ENCODE measurements around the gene FAM25G. TPM values are rescaled to one million over a fixed set of nuclear protein-coding genes. Genes with fewer than 3 reads are reported as not detected.

FAM25G gene
- total RNA-seq, 2 experiments from 2014 or later: not detected

GRCh38 chr10:47441938-47442337, 49.6 kb downstream of the FAM25G start:
- Mint-ChIP-seq H3K9me3 (peaks cover 14% of the 10 kb centered on the region), H3K4me1 (ENCODE audit: low read depth) (no peaks in the 10 kb centered on the region), H3K36me3 (ENCODE audit: low read depth) (no peaks in the 10 kb centered on the region), H3K27ac (no peak overlapping the region), H3K4me3 (no peak overlapping the region), H3K27me3 (peaks cover 21% of the 10 kb centered on the region)
- Histone ChIP-seq H3K27me3 (ENCODE audit: control insufficient read depth in 1 of 2, insufficient read depth in 2 of 2, low read length in 2 of 2) (peaks cover 4 to 13% of the 10 kb centered on the region in 2 experiments), H3K4me1 (ENCODE audit: insufficient read depth, low read length) (no peaks in the 10 kb centered on the region), H3K27ac (ENCODE audit: low read depth in 1 of 2, low read length in 2 of 2) (no peak overlapping the region), H3K4me3 (ENCODE audit: low read length) (no peak overlapping the region), H3K36me3 (ENCODE audit: insufficient read depth, low read length) (no peaks in the 10 kb centered on the region), H3K9me3 (ENCODE audit: control insufficient read depth in 1 of 2, insufficient read depth in 1 of 2, low read length in 2 of 2) (peaks cover 14 to 23% of the 10 kb centered on the region in 2 experiments)
- intact Hi-C loops (cut with DNase I, micrococcal nuclease): no loop called here
- no peak for TF ChIP-seq CTCF (IDR thresholded peaks at IDR 0.05)
- POLR2A ChIA-PET: interaction anchor here (0.7 kb wide), 1 partner anchor 220 kb away, joined by 3 read pairs; no protein-coding TSS in a partner anchor
- ATAC-seq (ENCODE audit: poor library complexity): no peak
- CTCF ChIA-PET: interaction anchor here (0.6 kb wide), 1 partner anchor 1245 kb away, joined by 3 read pairs; no protein-coding TSS in a partner anchor
- DNase-seq: no peak

- Mint-ChIP-seq H3K9me3 (peaks cover 6% of the 10 kb centered on the region), H3K4me3 (no peak overlapping the region), H3K27ac (no peak overlapping the region), H3K27me3 (peaks cover 21% of the 10 kb centered on the region), H3K4me1 (ENCODE audit: low read depth) (no peaks in the 10 kb centered on the region), H3K36me3 (ENCODE audit: low read depth) (no peaks in the 10 kb centered on the region)
- H3K27me3 ChIP-seq (ENCODE audit: control insufficient read depth in 1 of 2, insufficient read depth in 2 of 2, low read length in 2 of 2): peaks cover 4 to 8% of the 10 kb centered on the region in 2 experiments
- CTCF ChIA-PET: no interaction called here
- POLR2A ChIA-PET: no interaction called here
- H3K36me3 ChIP-seq (ENCODE audit: insufficient read depth, low read length): no peaks in the 10 kb centered on the region
- H3K27ac ChIP-seq (ENCODE audit: low read depth in 1 of 2, low read length in 2 of 2): no peak overlapping the region
- no peak for ATAC-seq (ENCODE audit: poor library complexity)
- intact Hi-C loops (cut with DNase I, micrococcal nuclease): no loop called here
- no peak for DNase-seq
- H3K4me1 ChIP-seq (ENCODE audit: insufficient read depth, low read length): no peaks in the 10 kb centered on the region
- no peak for TF ChIP-seq CTCF (IDR thresholded peaks at IDR 0.05)
- peaks cover 7 to 23% of the 10 kb centered on the region in 2 experiments for H3K9me3 ChIP-seq (ENCODE audit: control insufficient read depth in 1 of 2, insufficient read depth in 1 of 2, low read length in 2 of 2)
- no peak overlapping the region for H3K4me3 ChIP-seq (ENCODE audit: low read length)
These were observed 51.3 kb downstream of the FAM25G start for GRCh38 chr10:47440207-47440606.

- H3K27me3 ChIP-seq (ENCODE audit: control insufficient read depth in 1 of 2, insufficient read depth in 2 of 2, low read length in 2 of 2): peaks cover 4 to 8% of the 10 kb centered on the region in 2 experiments
- intact Hi-C loops (cut with DNase I, micrococcal nuclease): no loop called here
- no peaks in the 10 kb centered on the region for H3K36me3 Mint-ChIP-seq (ENCODE audit: low read depth)
- POLR2A ChIA-PET: no interaction called here
- no peaks in the 10 kb centered on the region for H3K36me3 ChIP-seq (ENCODE audit: insufficient read depth, low read length)
- no peaks in the 10 kb centered on the region for H3K4me1 ChIP-seq (ENCODE audit: insufficient read depth, low read length)
- no peak overlapping the region for H3K4me3 Mint-ChIP-seq
- peaks cover 5 to 15% of the 10 kb centered on the region in 2 experiments for H3K9me3 ChIP-seq (ENCODE audit: control insufficient read depth in 1 of 2, insufficient read depth in 1 of 2, low read length in 2 of 2)
- CTCF ChIA-PET: no interaction called here
- no peak for TF ChIP-seq CTCF (IDR thresholded peaks at IDR 0.05)
- peaks cover 7% of the 10 kb centered on the region for H3K9me3 Mint-ChIP-seq
- no peak overlapping the region for H3K4me3 ChIP-seq (ENCODE audit: low read length)
- H3K27ac ChIP-seq (ENCODE audit: low read depth in 1 of 2, low read length in 2 of 2): no peak overlapping the region
- no peak for DNase-seq
- no peak overlapping the region for H3K27ac Mint-ChIP-seq
- H3K27me3 Mint-ChIP-seq: peaks cover 21% of the 10 kb centered on the region
- no peak for ATAC-seq (ENCODE audit: poor library complexity)
- H3K4me1 Mint-ChIP-seq (ENCODE audit: low read depth): no peaks in the 10 kb centered on the region
These were observed 52.5 kb downstream of the FAM25G start for GRCh38 chr10:47438857-47439474.

Other genes with a start within 250 kb of the FAM25G start
- gene GDF10, start 191.5 kb downstream of the FAM25G start, total RNA-seq: under 1 TPM; 0.16 to 0.22 TPM
- gene GDF2, start 169.2 kb downstream of the FAM25G start, total RNA-seq: not detected
- gene RBP3, start 143.3 kb downstream of the FAM25G start, total RNA-seq: not detected
- gene ZNF488, start 107.4 kb downstream of the FAM25G start, total RNA-seq: not detected
- gene ANXA8, start 7.6 kb downstream of the FAM25G start, total RNA-seq: not detected
- gene AGAP9, start 31.9 kb upstream of the FAM25G start, total RNA-seq: 1 to 10 TPM; 5.4 to 6.5 TPM

Measured in CD4-positive, alpha-beta T cell (primary cell).